ENCODE data around the gene WNK2.

WNK2 gene

DNA sequence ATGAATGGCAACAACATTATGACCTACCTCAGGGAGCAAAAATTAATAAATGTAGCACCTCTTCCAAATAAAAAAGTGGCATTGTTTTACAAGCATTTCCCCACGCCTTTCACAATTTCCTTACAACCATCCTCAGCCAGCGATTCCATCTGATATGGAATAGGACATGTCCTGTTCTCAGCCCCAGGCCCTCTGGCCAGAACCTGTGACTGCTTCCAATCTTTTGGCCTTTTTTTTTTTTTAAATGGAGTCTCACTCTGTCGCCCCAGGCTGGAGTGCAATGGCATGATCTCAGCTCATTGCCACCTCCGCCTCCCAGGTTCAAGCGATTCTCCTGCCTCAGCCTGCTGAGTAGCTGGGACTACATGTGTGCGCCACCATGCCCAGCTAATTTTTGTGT is 16.8 kb upstream of the WNK2 start:
- Histone ChIP-seq H3K79me1 (replicated peaks; ENCODE audit: low read length, poor library complexity, severe bottlenecking) (no peaks in the 10 kb centered on the region), H3K27me3 (ENCODE audit: control insufficient read depth in 1 of 2, insufficient read depth in 1 of 2, low read length in 2 of 2) (peaks cover 17 to 21% of the 10 kb centered on the region in 2 experiments), H2BK12ac (ENCODE audit: low read length in 2 of 2) (no peak overlapping the region), H3K14ac (ENCODE audit: low read length in 2 of 2) (no peak overlapping the region), H4K91ac (ENCODE audit: low read length) (no peak overlapping the region), H3K4ac (ENCODE audit: low read depth in 1 of 2, low read length in 2 of 2) (no peak overlapping the region), H4K8ac (ENCODE audit: low read length) (no peak overlapping the region), H3K4me3 (ENCODE audit: insufficient read depth in 1 of 2, low read depth in 1 of 2, low read length in 2 of 2) (no peak overlapping the region), H3K27ac (ENCODE audit: low read length, poor library complexity, severe bottlenecking) (no peak overlapping the region), H3K18ac (ENCODE audit: low read depth in 1 of 2, low read length in 2 of 2) (no peak overlapping the region), H2BK120ac (ENCODE audit: low read depth, low read length) (no peak overlapping the region), H3K4me1 (ENCODE audit: control insufficient read depth, insufficient read depth, low read depth, low read length) (no peaks in the 10 kb centered on the region), H3K9ac (ENCODE audit: low read length) (no peak overlapping the region), H2BK5ac (ENCODE audit: low read depth, low read length, poor library complexity, severe bottlenecking) (no peak overlapping the region), H3K23ac (ENCODE audit: low read length in 2 of 2) (no peak overlapping the region), H2AK5ac (ENCODE audit: low read length, severe bottlenecking) (no peak overlapping the region), H2AFZ (ENCODE audit: low read depth, low read length) (no peak overlapping the region), H3K9me3 (ENCODE audit: control insufficient read depth, low read length) (no peaks in the 10 kb centered on the region), H3K36me3 (ENCODE audit: control insufficient read depth in 1 of 2, insufficient read depth in 2 of 2, low read depth in 1 of 2, low read length in 2 of 2) (no peaks in the 10 kb centered on the region), H3K4me2 (ENCODE audit: low read length, poor library complexity, severe bottlenecking) (no peak overlapping the region), H2BK15ac (ENCODE audit: low read depth, poor library complexity, severe bottlenecking) (no peak overlapping the region)
- no peak for DNase-seq
- WGBS, result 92% methylated on average over 6 of the region's 6 CpGs

DNA sequence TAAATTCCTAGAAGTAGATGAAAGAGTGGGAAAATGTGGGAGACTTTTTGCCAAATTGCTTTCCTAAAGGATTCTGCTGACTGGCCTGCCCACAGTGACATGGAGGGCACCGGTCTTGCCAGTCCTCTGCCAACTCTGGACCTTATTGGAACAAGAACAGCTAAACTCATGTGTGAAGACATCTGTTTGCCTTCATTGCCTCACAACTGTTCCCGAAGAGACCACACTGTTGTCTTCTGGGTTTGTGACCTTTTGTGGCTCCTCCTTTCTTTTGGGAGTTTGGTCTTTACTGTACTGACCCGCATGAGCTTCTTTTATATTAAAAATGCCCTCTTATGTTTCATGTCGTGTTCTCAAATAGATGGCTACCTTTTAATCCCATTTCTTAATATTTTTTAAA is 16.1 kb upstream of the WNK2 start:
- no peak overlapping the region for H2AK5ac ChIP-seq (ENCODE audit: low read length, severe bottlenecking)
- H3K4me3 ChIP-seq (ENCODE audit: insufficient read depth in 1 of 2, low read depth in 1 of 2, low read length in 2 of 2), result no peak overlapping the region
- 91% methylated on average over 4 of the region's 4 CpGs for WGBS

DNA sequence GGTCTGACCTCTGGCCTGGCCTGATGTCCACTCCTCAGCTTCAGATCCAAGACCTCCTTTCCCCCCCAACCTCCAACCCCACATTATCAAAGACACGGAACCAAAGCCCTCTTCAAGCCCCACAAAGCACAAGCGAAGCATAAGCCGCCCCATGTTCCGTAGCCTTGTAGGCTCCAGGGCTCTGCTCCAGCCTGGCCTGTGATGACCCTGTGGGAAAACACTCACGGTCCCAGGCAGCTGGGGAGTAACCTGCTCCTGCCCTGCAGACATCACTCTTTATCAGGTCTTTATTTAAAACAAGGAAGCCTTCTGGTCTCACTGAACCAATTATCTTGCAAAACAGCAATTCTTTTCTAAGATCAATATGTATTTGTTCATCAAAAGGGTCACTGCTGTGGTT is 15.4 kb upstream of the WNK2 start:
- H3K27ac ChIP-seq (ENCODE audit: low read length, poor library complexity, severe bottlenecking), result no peak overlapping the region
- H3K79me1 ChIP-seq (replicated peaks; ENCODE audit: low read length, poor library complexity, severe bottlenecking), result no peaks in the 10 kb centered on the region
- no peak overlapping the region for H3K4ac ChIP-seq (ENCODE audit: low read depth in 1 of 2, low read length in 2 of 2)

More for the DNA sequence above, 16.1 kb upstream of the WNK2 start:
- no peaks in the 10 kb centered on the region for H3K79me1 ChIP-seq (replicated peaks; ENCODE audit: low read length, poor library complexity, severe bottlenecking)
- no peak for DNase-seq
- H3K4ac ChIP-seq (ENCODE audit: low read depth in 1 of 2, low read length in 2 of 2), result no peak overlapping the region
- H2BK12ac ChIP-seq (ENCODE audit: low read length in 2 of 2), result no peak overlapping the region
- no peaks in the 10 kb centered on the region for H3K9me3 ChIP-seq (ENCODE audit: control insufficient read depth, low read length)
- H4K8ac ChIP-seq (ENCODE audit: low read length), result no peak overlapping the region
- no peak overlapping the region for H2BK15ac ChIP-seq (ENCODE audit: low read depth, poor library complexity, severe bottlenecking)
- H3K23ac ChIP-seq (ENCODE audit: low read length in 2 of 2), result no peak overlapping the region
- H3K9ac ChIP-seq (ENCODE audit: low read length), result no peak overlapping the region
- no peaks in the 10 kb centered on the region for H3K4me1 ChIP-seq (ENCODE audit: control insufficient read depth, insufficient read depth, low read depth, low read length)
- no peak overlapping the region for H2BK5ac ChIP-seq (ENCODE audit: low read depth, low read length, poor library complexity, severe bottlenecking)
- H3K14ac ChIP-seq (ENCODE audit: low read length in 2 of 2), result no peak overlapping the region
- no peaks in the 10 kb centered on the region for H3K36me3 ChIP-seq (ENCODE audit: control insufficient read depth in 1 of 2, insufficient read depth in 2 of 2, low read depth in 1 of 2, low read length in 2 of 2)
- no peak overlapping the region for H3K18ac ChIP-seq (ENCODE audit: low read depth in 1 of 2, low read length in 2 of 2)
- H4K91ac ChIP-seq (ENCODE audit: low read length), result no peak overlapping the region
- no peak overlapping the region for H2BK120ac ChIP-seq (ENCODE audit: low read depth, low read length)
- H3K4me2 ChIP-seq (ENCODE audit: low read length, poor library complexity, severe bottlenecking), result no peak overlapping the region
- peaks cover 23 to 27% of the 10 kb centered on the region in 2 experiments for H3K27me3 ChIP-seq (ENCODE audit: control insufficient read depth in 1 of 2, insufficient read depth in 1 of 2, low read length in 2 of 2)
- no peak overlapping the region for H3K27ac ChIP-seq (ENCODE audit: low read length, poor library complexity, severe bottlenecking)
- H2AFZ ChIP-seq (ENCODE audit: low read depth, low read length), result no peak overlapping the region

DNA sequence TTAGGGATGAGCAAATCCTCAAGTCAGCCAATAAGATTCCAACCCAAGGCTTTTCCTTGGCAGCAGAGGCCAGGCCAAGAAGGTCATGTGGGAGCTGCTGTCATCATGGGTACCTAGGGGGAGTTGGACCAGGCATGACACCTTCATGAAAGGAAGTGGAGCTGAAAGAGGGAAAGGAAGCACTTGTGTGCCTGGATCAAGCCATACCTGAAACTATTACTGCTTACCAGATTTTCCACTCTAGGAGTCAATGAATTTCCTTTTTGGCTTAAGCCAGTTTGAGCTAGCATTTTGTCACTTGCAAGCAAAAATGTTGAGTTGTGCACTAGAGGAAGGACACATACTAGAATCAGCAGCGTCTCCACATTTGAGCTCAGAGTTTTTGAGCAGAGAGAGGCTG is 14.5 kb upstream of the WNK2 start:
- Histone ChIP-seq H2AFZ (ENCODE audit: low read depth, low read length) (no peak overlapping the region), H3K18ac (ENCODE audit: low read depth in 1 of 2, low read length in 2 of 2) (no peak overlapping the region), H4K91ac (ENCODE audit: low read length) (no peak overlapping the region), H2BK12ac (ENCODE audit: low read length in 2 of 2) (no peak overlapping the region), H2BK120ac (ENCODE audit: low read depth, low read length) (no peak overlapping the region), H3K4ac (ENCODE audit: low read depth in 1 of 2, low read length in 2 of 2) (no peak overlapping the region), H3K79me1 (replicated peaks; ENCODE audit: low read length, poor library complexity, severe bottlenecking) (no peaks in the 10 kb centered on the region), H3K36me3 (ENCODE audit: control insufficient read depth in 1 of 2, insufficient read depth in 2 of 2, low read depth in 1 of 2, low read length in 2 of 2) (no peaks in the 10 kb centered on the region), H2BK15ac (ENCODE audit: low read depth, poor library complexity, severe bottlenecking) (no peak overlapping the region), H3K23ac (ENCODE audit: low read length in 2 of 2) (no peak overlapping the region), H3K27ac (ENCODE audit: low read length, poor library complexity, severe bottlenecking) (no peak overlapping the region), H3K4me2 (ENCODE audit: low read length, poor library complexity, severe bottlenecking) (no peak overlapping the region), H3K27me3 (ENCODE audit: control insufficient read depth in 1 of 2, insufficient read depth in 1 of 2, low read length in 2 of 2) (peaks cover 32 to 33% of the 10 kb centered on the region in 2 experiments), H4K8ac (ENCODE audit: low read length) (no peak overlapping the region), H3K4me1 (ENCODE audit: control insufficient read depth, insufficient read depth, low read depth, low read length) (no peaks in the 10 kb centered on the region), H3K14ac (ENCODE audit: low read length in 2 of 2) (no peak overlapping the region), H3K9ac (ENCODE audit: low read length) (no peak overlapping the region), H3K4me3 (ENCODE audit: insufficient read depth in 1 of 2, low read depth in 1 of 2, low read length in 2 of 2) (no peak overlapping the region), H2BK5ac (ENCODE audit: low read depth, low read length, poor library complexity, severe bottlenecking) (no peak overlapping the region), H3K9me3 (ENCODE audit: control insufficient read depth, low read length) (no peaks in the 10 kb centered on the region), H2AK5ac (ENCODE audit: low read length, severe bottlenecking) (no peak overlapping the region)
- 86% methylated on average over 1 of the region's 1 CpG for WGBS
- DNase-seq, result no peak

More for the DNA sequence above, 15.4 kb upstream of the WNK2 start:
- DNase-seq, result no peak
- Histone ChIP-seq H3K4me2 (ENCODE audit: low read length, poor library complexity, severe bottlenecking) (no peak overlapping the region), H3K9me3 (ENCODE audit: control insufficient read depth, low read length) (no peaks in the 10 kb centered on the region), H3K14ac (ENCODE audit: low read length in 2 of 2) (no peak overlapping the region), H3K4me3 (ENCODE audit: insufficient read depth in 1 of 2, low read depth in 1 of 2, low read length in 2 of 2) (no peak overlapping the region), H4K8ac (ENCODE audit: low read length) (no peak overlapping the region), H2BK5ac (ENCODE audit: low read depth, low read length, poor library complexity, severe bottlenecking) (no peak overlapping the region), H2BK15ac (ENCODE audit: low read depth, poor library complexity, severe bottlenecking) (no peak overlapping the region), H3K36me3 (ENCODE audit: control insufficient read depth in 1 of 2, insufficient read depth in 2 of 2, low read depth in 1 of 2, low read length in 2 of 2) (no peaks in the 10 kb centered on the region), H3K4me1 (ENCODE audit: control insufficient read depth, insufficient read depth, low read depth, low read length) (no peaks in the 10 kb centered on the region), H3K9ac (ENCODE audit: low read length) (no peak overlapping the region), H4K91ac (ENCODE audit: low read length) (no peak overlapping the region), H2BK12ac (ENCODE audit: low read length in 2 of 2) (no peak overlapping the region), H3K23ac (ENCODE audit: low read length in 2 of 2) (no peak overlapping the region), H2AK5ac (ENCODE audit: low read length, severe bottlenecking) (no peak overlapping the region), H3K27me3 (ENCODE audit: control insufficient read depth in 1 of 2, insufficient read depth in 1 of 2, low read length in 2 of 2) (peaks cover 29 to 35% of the 10 kb centered on the region in 2 experiments), H2BK120ac (ENCODE audit: low read depth, low read length) (no peak overlapping the region), H3K18ac (ENCODE audit: low read depth in 1 of 2, low read length in 2 of 2) (no peak overlapping the region), H2AFZ (ENCODE audit: low read depth, low read length) (no peak overlapping the region)
- 93% methylated on average over 5 of the region's 5 CpGs for whole genome bisulfite sequencing
